Measurements from ENCODE around the gene SLC47A2. TPM values are rescaled to one million over a fixed set of nuclear protein-coding genes. Genes with fewer than 3 reads are reported as not detected.
A peak's percentile ranks its signal among the peaks of the same experiment; 100 is the strongest.

Gene SLC47A2
- total and polyA plus RNA-seq, 7 experiments from 2014 or later = not detected

DNA sequence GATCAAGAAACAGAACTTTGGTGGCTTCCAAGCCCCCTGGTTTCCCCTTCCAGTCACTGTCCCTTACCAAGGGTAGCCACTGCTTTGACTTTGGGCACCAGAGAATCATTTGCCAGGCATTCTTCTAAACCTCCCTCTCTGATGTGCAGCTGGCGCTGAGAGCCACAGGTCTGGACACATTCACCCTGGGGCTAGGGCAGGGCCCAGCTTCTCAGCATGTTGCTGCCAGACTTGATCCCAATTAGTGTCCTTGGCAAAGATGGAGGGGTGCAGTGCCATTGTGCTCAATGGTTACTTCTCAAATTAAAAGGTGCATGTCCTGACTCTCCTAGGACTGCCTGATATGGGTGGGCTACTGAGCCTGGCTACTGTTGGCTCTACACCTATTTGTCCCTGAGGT lies 7.6 kb upstream of the SLC47A2 start:
- ATAC-seq (no peak), DNase-seq (peak in 1 of 9 donors; percentile 7)
- peaks cover 0 to 2% (median 0%) of the 10 kb centered on the region in 11 donors for H3K9me3 Mint-ChIP-seq
- peaks cover 0 to 12% (median 0%) of the 10 kb centered on the region in 5 donors for H3K27me3 Mint-ChIP-seq
- CTCF ChIA-PET = no interaction called here
- Histone ChIP-seq H3K27ac (ENCODE audit: low read depth, low read length) (peak overlapping the region; percentile 12), H3K9me3 (ENCODE audit: control insufficient read depth in 2 of 3, low read length in 3 of 3) (no peaks in the 10 kb centered on the region), H3K36me3 (ENCODE audit: control insufficient read depth in 2 of 3, insufficient read depth in 3 of 3, low read length in 3 of 3) (no peaks in the 10 kb centered on the region), H3K4me3 (ENCODE audit: low read length) (peak overlapping the region; percentile 19), H3K4me1 (ENCODE audit: control insufficient read depth in 2 of 2, insufficient read depth in 2 of 2, low read length in 2 of 2) (peaks cover 12 to 21% of the 10 kb centered on the region in 2 donors), H3K27me3 (ENCODE audit: control insufficient read depth in 2 of 2, insufficient read depth in 2 of 2, low read length in 2 of 2) (no peaks in the 10 kb centered on the region)
- H3K4me3 Mint-ChIP-seq = peak overlapping the region in 8 of 10 donors; percentile 20 to 74 (median 56)
- H3K27ac Mint-ChIP-seq = peak overlapping the region in 8 of 9 donors; percentile 36 to 92 (median 71)
- intact Hi-C loops (cut with micrococcal nuclease) = loop anchor here in 1 of 2 donors (5.0 kb wide), 1 partner anchor 77 kb away; the partner anchor contains the start of gene ALDH3A2
- no peaks in the 10 kb centered on the region for H3K36me3 Mint-ChIP-seq
- peaks cover 6 to 49% (median 33%) of the 10 kb centered on the region in 7 donors for H3K4me1 Mint-ChIP-seq
- POLR2A ChIA-PET = no interaction called here

DNA sequence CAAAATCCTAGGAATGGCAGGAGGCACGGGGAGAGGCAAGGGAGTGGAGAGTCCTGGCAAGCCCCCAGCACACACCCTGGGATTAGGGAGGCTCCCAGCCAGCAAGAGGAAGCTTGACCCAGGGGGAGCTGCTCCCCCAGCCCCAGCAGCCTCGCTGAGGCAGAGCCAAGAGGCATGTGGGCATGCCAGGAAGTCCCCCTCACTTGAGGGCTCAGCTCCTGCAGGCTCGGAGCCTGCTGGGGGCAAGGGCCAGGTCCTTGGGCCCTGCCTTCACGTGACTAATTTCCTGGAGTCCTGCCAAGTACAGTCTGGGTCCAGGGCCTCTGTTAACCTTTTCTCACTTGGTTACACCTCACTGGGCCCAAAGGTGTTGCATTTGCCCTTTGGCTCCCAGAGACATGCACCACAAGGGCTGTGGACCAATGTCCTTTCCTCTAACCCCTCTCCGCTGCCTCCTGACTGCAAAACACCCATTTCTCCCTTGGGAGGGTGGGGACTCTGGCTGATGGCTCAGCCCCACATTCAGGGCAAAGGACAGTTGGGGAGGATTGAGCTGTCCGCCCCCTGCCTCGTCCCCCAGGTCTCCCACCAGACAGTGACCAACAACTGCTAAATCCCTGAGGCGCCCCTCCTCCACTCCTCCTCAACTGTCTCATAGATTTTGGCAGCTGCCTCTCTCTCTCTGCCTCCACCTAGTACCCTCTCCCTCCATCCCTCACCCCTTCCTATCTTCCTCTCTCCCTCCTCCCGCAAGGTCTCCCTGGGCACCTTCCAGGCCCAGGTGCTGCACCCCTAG lies 4.4 kb upstream of the SLC47A2 start:
- Mint-ChIP-seq H3K4me3 (no peak overlapping the region), H3K4me1 (peaks cover 6 to 34% (median 27%) of the 10 kb centered on the region in 7 donors), H3K36me3 (no peaks in the 10 kb centered on the region), H3K27ac (peak overlapping the region in 2 of 9 donors; percentile 18 to 33), H3K9me3 (peaks cover 0 to 2% (median 0%) of the 10 kb centered on the region in 11 donors), H3K27me3 (peaks cover 0 to 12% (median 0%) of the 10 kb centered on the region in 5 donors)
- no peak overlapping the region for H3K4me3 ChIP-seq (ENCODE audit: low read length)
- H3K4me1 ChIP-seq (ENCODE audit: control insufficient read depth in 2 of 2, insufficient read depth in 2 of 2, low read length in 2 of 2) = peaks cover 12 to 20% of the 10 kb centered on the region in 2 donors
- no peak overlapping the region for H3K27ac ChIP-seq (ENCODE audit: low read depth, low read length)
- H3K27me3 ChIP-seq (ENCODE audit: control insufficient read depth in 2 of 2, insufficient read depth in 2 of 2, low read length in 2 of 2) = no peaks in the 10 kb centered on the region
- ATAC-seq (no peak), DNase-seq (no peak)
- no peaks in the 10 kb centered on the region for H3K36me3 ChIP-seq (ENCODE audit: control insufficient read depth in 2 of 3, insufficient read depth in 3 of 3, low read length in 3 of 3)
- POLR2A ChIA-PET = interaction anchor here (0.7 kb wide), 1 partner anchor 11 kb away, joined by 6 read pairs; no protein-coding TSS in a partner anchor
- intact Hi-C loops (cut with micrococcal nuclease) = loop anchor here in 1 of 2 donors (5.0 kb wide), 1 partner anchor 74 kb away; the partner anchor contains the start of gene ALDH3A2
- CTCF ChIA-PET = interaction anchor here (1.0 to 1.4 kb wide), 2 partner anchors 23 to 42 kb away, joined by 3 to 6 read pairs; no protein-coding TSS in a partner anchor
- no peaks in the 10 kb centered on the region for H3K9me3 ChIP-seq (ENCODE audit: control insufficient read depth in 2 of 3, low read length in 3 of 3)

DNA sequence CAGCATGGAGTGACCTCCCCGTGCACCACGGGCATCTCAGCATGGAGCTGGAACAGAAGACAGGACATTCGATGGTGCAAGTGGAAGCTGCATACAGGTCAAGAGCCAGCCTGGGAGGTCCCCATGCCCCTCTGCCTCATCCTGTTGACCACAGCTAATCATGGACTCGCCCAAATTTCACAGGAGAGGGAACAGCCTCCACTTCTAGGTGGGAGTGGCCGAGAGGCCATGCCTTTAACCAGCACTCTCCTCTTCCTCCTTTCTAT lies 3.8 kb upstream of the SLC47A2 start:
- no peaks in the 10 kb centered on the region for H3K27me3 ChIP-seq (ENCODE audit: control insufficient read depth in 2 of 2, insufficient read depth in 2 of 2, low read length in 2 of 2)
- ChIA-PET CTCF (no interaction called here), POLR2A (interaction anchor here (0.7 kb wide), 1 partner anchor 10 kb away, joined by 6 read pairs; no protein-coding TSS in a partner anchor)
- no peak for ATAC-seq
- intact Hi-C loops (cut with micrococcal nuclease) = loop anchor here in 1 of 2 donors (5.0 kb wide), 1 partner anchor 73 kb away; the partner anchor contains the start of gene ALDH3A2
- no peak overlapping the region for H3K4me3 Mint-ChIP-seq
- peaks cover 0 to 5% (median 0%) of the 10 kb centered on the region in 5 donors for H3K27me3 Mint-ChIP-seq
- H3K9me3 Mint-ChIP-seq = peaks cover 0 to 2% (median 0%) of the 10 kb centered on the region in 11 donors
- no peaks in the 10 kb centered on the region for H3K36me3 ChIP-seq (ENCODE audit: control insufficient read depth in 2 of 3, insufficient read depth in 3 of 3, low read length in 3 of 3)
- H3K27ac ChIP-seq (ENCODE audit: low read depth, low read length) = no peak overlapping the region
- no peak for DNase-seq
- peak overlapping the region in 2 of 9 donors; percentile 33 to 69 for H3K27ac Mint-ChIP-seq
- no peaks in the 10 kb centered on the region for H3K9me3 ChIP-seq (ENCODE audit: control insufficient read depth in 2 of 3, low read length in 3 of 3)
- H3K4me1 Mint-ChIP-seq = peaks cover 2 to 27% (median 20%) of the 10 kb centered on the region in 7 donors
- H3K4me3 ChIP-seq (ENCODE audit: low read length) = no peak overlapping the region
- no peaks in the 10 kb centered on the region for H3K36me3 Mint-ChIP-seq
- peaks cover 11 to 13% of the 10 kb centered on the region in 2 donors for H3K4me1 ChIP-seq (ENCODE audit: control insufficient read depth in 2 of 2, insufficient read depth in 2 of 2, low read length in 2 of 2)

DNA sequence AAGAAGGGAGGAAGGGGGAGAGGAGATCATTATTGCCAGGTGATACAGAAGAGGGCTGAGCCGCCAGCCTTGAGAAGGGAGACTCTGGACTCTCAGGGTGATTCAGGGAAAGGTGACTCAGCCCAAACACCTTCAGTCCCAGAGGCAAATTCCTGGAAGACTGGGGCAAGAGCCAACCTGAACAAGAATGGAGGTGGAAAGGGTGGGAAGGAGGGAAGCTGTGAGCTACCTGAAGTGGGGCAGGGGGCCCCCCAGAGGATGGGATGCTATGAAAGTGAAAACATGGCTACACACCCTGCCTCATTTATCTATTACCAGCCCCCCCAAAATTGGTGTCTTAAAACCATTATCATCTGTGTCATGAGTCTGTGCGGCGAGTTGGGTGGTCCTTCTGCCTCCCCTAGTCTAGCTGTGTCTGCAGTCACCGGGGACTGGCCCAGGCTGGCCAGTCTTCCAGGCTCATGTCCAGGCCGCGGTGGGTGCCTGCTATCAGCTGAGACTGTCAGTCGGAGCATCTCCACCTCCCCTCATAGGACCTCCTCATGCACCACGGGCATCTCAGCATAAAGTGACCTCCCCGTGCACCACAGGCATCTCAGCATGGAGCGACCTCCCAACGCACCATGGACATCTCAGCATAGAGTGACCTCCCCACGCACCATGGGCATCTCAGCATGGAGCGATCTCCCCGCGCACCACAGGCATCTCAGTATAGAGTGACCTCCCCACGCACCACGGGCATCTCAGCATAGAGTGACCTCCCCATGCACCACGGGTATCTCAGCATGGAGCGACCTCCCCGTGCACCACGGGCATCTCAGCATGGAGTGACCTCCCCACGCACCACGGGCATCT lies 3.2 kb upstream of the SLC47A2 start:
- Mint-ChIP-seq H3K36me3 (no peaks in the 10 kb centered on the region), H3K4me1 (peaks cover 0 to 24% (median 17%) of the 10 kb centered on the region in 7 donors), H3K27ac (peak overlapping the region in 3 of 9 donors; percentile 17 to 69 (median 54)), H3K4me3 (no peak overlapping the region), H3K27me3 (peaks cover 0 to 2% (median 0%) of the 10 kb centered on the region in 5 donors), H3K9me3 (peaks cover 0 to 2% (median 0%) of the 10 kb centered on the region in 11 donors)
- POLR2A ChIA-PET = interaction anchor here (0.7 kb wide), 1 partner anchor 10 kb away, joined by 6 read pairs; no protein-coding TSS in a partner anchor
- ATAC-seq = no peak
- H3K27me3 ChIP-seq (ENCODE audit: control insufficient read depth in 2 of 2, insufficient read depth in 2 of 2, low read length in 2 of 2) = no peaks in the 10 kb centered on the region
- CTCF ChIA-PET = no interaction called here
- H3K4me3 ChIP-seq (ENCODE audit: low read length) = no peak overlapping the region
- DNase-seq = no peak
- H3K27ac ChIP-seq (ENCODE audit: low read depth, low read length) = no peak overlapping the region
- H3K4me1 ChIP-seq (ENCODE audit: control insufficient read depth in 2 of 2, insufficient read depth in 2 of 2, low read length in 2 of 2) = peaks cover 6 to 9% of the 10 kb centered on the region in 2 donors
- H3K9me3 ChIP-seq (ENCODE audit: control insufficient read depth in 2 of 3, low read length in 3 of 3) = no peaks in the 10 kb centered on the region
- no peaks in the 10 kb centered on the region for H3K36me3 ChIP-seq (ENCODE audit: control insufficient read depth in 2 of 3, insufficient read depth in 3 of 3, low read length in 3 of 3)
- intact Hi-C loops (cut with micrococcal nuclease) = loop anchor here in 1 of 2 donors (5.0 kb wide), 1 partner anchor 72 kb away; the partner anchor contains the start of gene ALDH3A2

DNA sequence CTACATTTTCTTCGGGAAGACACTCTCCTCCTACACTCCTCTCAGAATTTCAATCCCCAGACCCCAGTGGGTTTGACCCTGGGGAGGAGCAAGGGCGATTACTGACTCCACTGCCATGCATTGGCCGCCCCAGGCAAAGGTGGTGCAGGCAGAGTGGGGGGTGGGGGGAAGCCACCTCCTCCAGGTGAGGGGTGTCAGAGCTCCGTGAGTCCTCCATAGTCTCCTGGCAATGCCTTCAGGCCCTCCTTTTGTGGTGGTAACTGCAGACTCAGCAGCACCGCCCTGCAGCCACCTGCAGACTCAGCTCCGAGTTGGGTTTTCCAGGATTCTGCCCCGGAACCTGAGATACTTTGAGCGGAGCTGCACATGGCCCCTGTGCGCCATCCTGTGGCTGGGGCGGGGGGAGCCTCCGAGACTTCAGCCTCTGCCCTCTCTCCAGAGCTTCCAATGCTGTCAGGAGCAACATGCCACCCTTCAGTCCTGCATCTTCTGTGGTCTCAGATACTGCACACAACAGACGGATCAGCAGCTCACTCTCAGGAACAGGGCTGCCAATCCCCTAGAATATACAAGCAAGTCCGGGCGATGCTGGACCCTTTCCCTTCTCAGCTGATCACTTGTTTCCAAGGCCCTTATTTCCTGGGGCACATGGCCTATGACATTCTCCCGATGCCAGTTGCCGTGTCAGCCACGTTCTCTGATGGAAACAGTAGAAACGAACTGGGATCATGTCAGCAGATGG lies 2.4 kb upstream of the SLC47A2 start:
- ATAC-seq (no peak), DNase-seq (no peak)
- Mint-ChIP-seq H3K4me3 (no peak overlapping the region), H3K27me3 (peaks cover 0 to 2% (median 0%) of the 10 kb centered on the region in 5 donors), H3K27ac (peak overlapping the region in 3 of 9 donors; percentile 17 to 54 (median 38)), H3K4me1 (peaks cover 0 to 17% (median 10%) of the 10 kb centered on the region in 7 donors), H3K9me3 (peaks cover 0 to 2% (median 0%) of the 10 kb centered on the region in 11 donors), H3K36me3 (no peaks in the 10 kb centered on the region)
- POLR2A ChIA-PET = no interaction called here
- CTCF ChIA-PET = no interaction called here
- intact Hi-C loops (cut with micrococcal nuclease) = no loop called here
- no peaks in the 10 kb centered on the region for H3K27me3 ChIP-seq (ENCODE audit: control insufficient read depth in 2 of 2, insufficient read depth in 2 of 2, low read length in 2 of 2)
- no peaks in the 10 kb centered on the region for H3K36me3 ChIP-seq (ENCODE audit: control insufficient read depth in 2 of 3, insufficient read depth in 3 of 3, low read length in 3 of 3)
- no peak overlapping the region for H3K27ac ChIP-seq (ENCODE audit: low read depth, low read length)
- no peak overlapping the region for H3K4me3 ChIP-seq (ENCODE audit: low read length)
- H3K4me1 ChIP-seq (ENCODE audit: control insufficient read depth in 2 of 2, insufficient read depth in 2 of 2, low read length in 2 of 2) = peaks cover 0 to 2% of the 10 kb centered on the region in 2 donors
- H3K9me3 ChIP-seq (ENCODE audit: control insufficient read depth in 2 of 3, low read length in 3 of 3) = no peaks in the 10 kb centered on the region

Measured in naive thymus-derived CD4-positive, alpha-beta T cell (primary cell).